K562 (cell line): ENCODE data around the gene CPT1C. TPM values are rescaled to one million over a fixed set of nuclear protein-coding genes. Genes with fewer than 3 reads are reported as not detected.

Source experiments
- BCLAF1 ChIP-seq, 2 experiments: fragments of 450-650 bp in 1 of 2; IDR thresholded peaks; 2 replicates each; pipeline ENCODE4 v1.6.1; 2011 to 2017; ENCODE audit warnings: low read depth in 2 of 2, antibody characterized with exemption in 1 of 2, borderline replicate concordance in 1 of 2, low read length in 1 of 2, mild to moderate bottlenecking in 1 of 2, mixed read lengths in 1 of 2; ENCODE audit not compliant: control insufficient read depth in 1 of 2
- DEAF1 ChIP-seq: fragments of 450-650 bp; formaldehyde crosslinking; IDR thresholded peaks from 2 replicates; pipeline ENCODE4 v1.4.0; 2020; ENCODE audit warnings: mild to moderate bottlenecking, moderate library complexity
- ID3 ChIP-seq, 2 experiments: fragments of 250-450 bp in 1 of 2; fragments of 450-650 bp in 1 of 2; sonication (Bioruptor Pico) in 1 of 2; IDR thresholded peaks; 2 replicates each; pipeline versions ENCODE4 v1.6.1 to v1.8.0; 2016 to 2021; ENCODE audit warnings: mild to moderate bottlenecking in 2 of 2, moderate library complexity in 2 of 2, missing compliant biosample characterization in 1 of 2, missing genetic modification characterization in 1 of 2
- KAT7 ChIP-seq: sonication (generic); formaldehyde crosslinking; IDR thresholded peaks from 2 replicates; pipeline ENCODE4 v1.8.0; 2022; ENCODE audit warnings: missing genetic modification reagents, mild to moderate bottlenecking, borderline replicate concordance
- KDM2B ChIP-seq: fragments of 250-450 bp; sonication (Bioruptor Pico); IDR thresholded peaks from 2 replicates; pipeline ENCODE4 v1.8.0; 2021; ENCODE audit warnings: mild to moderate bottlenecking, moderate library complexity
- NFIX ChIP-seq: fragments of 250-450 bp; sonication (Bioruptor Pico); IDR thresholded peaks from 2 replicates; pipeline ENCODE4 v1.4.0; 2020; ENCODE audit warnings: low read depth, mild to moderate bottlenecking, moderate library complexity
- PATZ1 ChIP-seq: fragments of 250-450 bp; sonication (Bioruptor Pico); IDR thresholded peaks from 2 replicates; pipeline ENCODE4 v1.5.0; 2020; ENCODE audit warnings: mild to moderate bottlenecking, borderline replicate concordance
- PPARD ChIP-seq: fragments of 250-450 bp; sonication (Bioruptor Pico); IDR thresholded peaks from 2 replicates; pipeline ENCODE4 v1.8.0; 2022; ENCODE audit warnings: inconsistent platforms, mild to moderate bottlenecking, moderate library complexity
- RBM15 ChIP-seq: fragments of 200-400 bp; formaldehyde crosslinking; IDR thresholded peaks from 2 replicates; pipeline ENCODE4 v1.6.1; 2018; ENCODE audit warnings: mild to moderate bottlenecking, low read length, moderate library complexity; ENCODE audit not compliant: insufficient read depth
- SPI1 ChIP-seq: IDR thresholded peaks from 2 replicates; pipeline ENCODE4 v1.6.1; 2011; ENCODE audit warnings: low read depth, low read length, control low read depth, borderline replicate concordance
- SRSF9 ChIP-seq: fragments of 200-400 bp; formaldehyde crosslinking; IDR thresholded peaks from 2 replicates; pipeline ENCODE4 v1.6.1; 2017; ENCODE audit warnings: low read depth, low read length, borderline replicate concordance
- THAP12 ChIP-seq: fragments of 250-450 bp; sonication (Bioruptor Pico); IDR thresholded peaks from 2 replicates; pipeline ENCODE4 v1.9.0; 2021; ENCODE audit warnings: mild to moderate bottlenecking, inconsistent platforms
- ZBTB17 ChIP-seq: fragments of 450-650 bp; formaldehyde crosslinking; IDR thresholded peaks from 2 replicates; pipeline ENCODE4 v1.4.0; 2020; ENCODE audit warnings: mild to moderate bottlenecking
- ZNF224 ChIP-seq: sonication (generic); formaldehyde crosslinking; IDR thresholded peaks from 2 replicates; pipeline ENCODE4 v1.8.0; 2022; ENCODE audit warnings: mild to moderate bottlenecking, missing genetic modification reagents
- ZNF766 ChIP-seq: fragments of 200-800 bp; sonication (Bioruptor generic); conservative IDR thresholded peaks from 2 replicates; pipeline ENCODE4 v1.6.1; 2016; ENCODE audit warnings: missing genetic modification characterization, missing compliant biosample characterization
- polyA plus RNA-seq, 8 experiments: library from polyadenylated mRNA; depleted of rRNA in 4 of 8; stranded (reverse) in 5 of 8; unstranded in 3 of 8; fragments of >200 nt; fragmentation: Nextera tagmentation in 2 of 8; fragmentation: Illumina TruSeq in 1 of 8; extraction: Ambion mirVana in 2 of 8; extraction: Trizol in 1 of 8; gene quantifications; 2 replicates each; pipeline versions ENCODE4 v1.2.1 to v1.2.3, GENCODE V29; 2011 to 2014; ENCODE audit warnings: inconsistent platforms in 1 of 8, missing spikeins in 1 of 8
- total RNA-seq, 7 experiments: library from RNA; depleted of rRNA in 6 of 7; stranded (reverse); fragments of >200 nt in 6 of 7; fragmentation: Illumina TruSeq in 2 of 7; extraction: Trizol in 2 of 7; gene quantifications; 2 replicates each; pipeline versions ENCODE4 v1.2.1 to v1.2.3, GENCODE V29; 2011 to 2021; ENCODE audit warnings: low replicate concordance in 1 of 7

Gene CPT1C
- total and polyA plus RNA-seq, 9 of the 15 experiments (the other 6 are each of a cell fraction or from before 2014, with no cell fraction given): 1.9 to 12.3 (median 3.0) TPM

- TF ChIP-seq BCLAF1 (IDR thresholded peaks at IDR 0.05; ENCODE audit: borderline replicate concordance in 1 of 2, control insufficient read depth in 1 of 2, low read depth in 2 of 2, low read length in 1 of 2): 0 out of 4 replicates have a peak, but pooled peaks of 1 of the 2 experiments have one; percentile 30
- TF ChIP-seq KDM2B: no peak
- no peak for TF ChIP-seq PATZ1 (CRISPR knock-in tag)
- no peak for TF ChIP-seq PPARD (CRISPR knock-in tag)
- TF ChIP-seq THAP12 (CRISPR knock-in tag): peak; percentile 79
- no peak for TF ChIP-seq DEAF1 (CRISPR knock-in tag)
- TF ChIP-seq ZNF766 (CRISPR knock-in tag): peak; percentile 97
- TF ChIP-seq NFIX (CRISPR knock-in tag): no peak
- TF ChIP-seq ID3 (CRISPR knock-in tag; IDR thresholded peaks at IDR 0.05): no peak
- peak; percentile 60 for TF ChIP-seq ID3 (tag; IDR thresholded peaks at IDR 0.05)
- no peak for TF ChIP-seq RBM15
- no peak for TF ChIP-seq SPI1
- peak; percentile 51; the same call in 1 of the 2 replicates for TF ChIP-seq ZBTB17 (CRISPR knock-in tag)
- TF ChIP-seq SRSF9: no peak
- no peak for TF ChIP-seq ZNF224 (CRISPR knock-in tag)
- TF ChIP-seq KAT7 (CRISPR knock-in tag): no peak
Observed at GRCh38 chr19:49641688-49642491, 49.0 kb upstream of the CPT1C start, which contains the start of gene SCAF1 (continued).
